ENCODE measurements around the gene SEC23A.
"Not testable (repeated sequence)": the region's sequence is repeated elsewhere in the genome, so short reads cannot be mapped to it uniquely, and the experiment has no call there.

The SEC23A gene

GRCh38 chr14:39102969-39103957 lies at the start of gene SEC23A:
SEC23A (minus strand) TSS chr14:39103235; CDS start chr14:39096118, 7,117 bp downstream.
- DNase-seq (peak; percentile 86), ATAC-seq (peak; percentile 97)
- Mint-ChIP-seq H3K27ac (peak within 1 kb of the TSS; percentile 94), H3K27me3 (no peaks in the 10 kb centered on the region), H3K4me3 (peak within 1 kb of the TSS; percentile 93), H3K36me3 (ENCODE audit: low read depth) (peaks cover 3% of the 10 kb centered on the region), H3K4me1 (peaks cover 43% of the 10 kb centered on the region), H3K9me3 (no peaks in the 10 kb centered on the region)

- H3K4me3 Mint-ChIP-seq: no peak overlapping the region
- peaks cover 32% of the 10 kb centered on the region for H3K36me3 Mint-ChIP-seq (ENCODE audit: low read depth)
- no peaks in the 10 kb centered on the region for H3K27me3 Mint-ChIP-seq
- no peaks in the 10 kb centered on the region for H3K4me1 Mint-ChIP-seq
- H3K9me3 Mint-ChIP-seq: peaks cover 10% of the 10 kb centered on the region
- ATAC-seq (no peak), DNase-seq (no peak)
- H3K27ac Mint-ChIP-seq: no peak overlapping the region
Measured at GRCh38 chr14:39145266-39145966, 42.4 kb upstream of the SEC23A start.

- ATAC-seq, H3K27ac Mint-ChIP-seq, H3K4me1 Mint-ChIP-seq, DNase-seq, H3K27me3 Mint-ChIP-seq, H3K4me3 Mint-ChIP-seq: not testable (repeated sequence)
- Mint-ChIP-seq H3K36me3 (ENCODE audit: low read depth) (peaks cover 36% of the 10 kb centered on the region), H3K9me3 (peaks cover 10% of the 10 kb centered on the region)
Measured at GRCh38 chr14:39143226-39143625, 40.2 kb upstream of the SEC23A start.

- not testable (repeated sequence) for ATAC-seq, H3K4me1 Mint-ChIP-seq, H3K27me3 Mint-ChIP-seq, H3K4me3 Mint-ChIP-seq, DNase-seq, H3K27ac Mint-ChIP-seq
- H3K9me3 Mint-ChIP-seq: peaks cover 10% of the 10 kb centered on the region
- H3K36me3 Mint-ChIP-seq (ENCODE audit: low read depth): peaks cover 31% of the 10 kb centered on the region
Measured at GRCh38 chr14:39141623-39142022, 38.6 kb upstream of the SEC23A start.

- peaks cover 2% of the 10 kb centered on the region for H3K4me1 Mint-ChIP-seq
- DNase-seq (no peak), ATAC-seq (no peak)
- H3K9me3 Mint-ChIP-seq: peaks cover 10% of the 10 kb centered on the region
- no peak overlapping the region for H3K4me3 Mint-ChIP-seq
- peaks cover 35% of the 10 kb centered on the region for H3K36me3 Mint-ChIP-seq (ENCODE audit: low read depth)
- no peak overlapping the region for H3K27ac Mint-ChIP-seq
- H3K27me3 Mint-ChIP-seq: no peaks in the 10 kb centered on the region
Measured at GRCh38 chr14:39140170-39140569, 37.1 kb upstream of the SEC23A start.

GRCh38 chr14:39138440-39138839 lies 35.4 kb upstream of the SEC23A start:
- ATAC-seq (no peak), DNase-seq (no peak)
- no peak overlapping the region for H3K4me3 Mint-ChIP-seq
- H3K9me3 Mint-ChIP-seq: peaks cover 10% of the 10 kb centered on the region
- H3K36me3 Mint-ChIP-seq (ENCODE audit: low read depth): peaks cover 41% of the 10 kb centered on the region
- peaks cover 2% of the 10 kb centered on the region for H3K4me1 Mint-ChIP-seq
- no peaks in the 10 kb centered on the region for H3K27me3 Mint-ChIP-seq
- no peak overlapping the region for H3K27ac Mint-ChIP-seq

GRCh38 chr14:39137835-39138234 lies 34.8 kb upstream of the SEC23A start:
- H3K9me3 Mint-ChIP-seq, H3K27me3 Mint-ChIP-seq, DNase-seq, H3K4me1 Mint-ChIP-seq, ATAC-seq, H3K4me3 Mint-ChIP-seq: not testable (repeated sequence)
- Mint-ChIP-seq H3K27ac (peak overlapping the region; percentile 10), H3K36me3 (ENCODE audit: low read depth) (peaks cover 40% of the 10 kb centered on the region)

GRCh38 chr14:39122330-39123138 lies 19.5 kb upstream of the SEC23A start:
- H3K4me3 Mint-ChIP-seq: no peak overlapping the region
- DNase-seq (no peak), ATAC-seq (no peak)
- no peak overlapping the region for H3K27ac Mint-ChIP-seq
- peaks cover 29% of the 10 kb centered on the region for H3K36me3 Mint-ChIP-seq (ENCODE audit: low read depth)
- no peaks in the 10 kb centered on the region for H3K27me3 Mint-ChIP-seq
- no peaks in the 10 kb centered on the region for H3K9me3 Mint-ChIP-seq
- no peaks in the 10 kb centered on the region for H3K4me1 Mint-ChIP-seq

- Mint-ChIP-seq H3K9me3 (no peaks in the 10 kb centered on the region), H3K4me3 (peak within 1 kb of the TSS; percentile 91), H3K4me1 (peaks cover 33% of the 10 kb centered on the region), H3K27me3 (no peaks in the 10 kb centered on the region), H3K36me3 (ENCODE audit: low read depth) (peaks cover 15% of the 10 kb centered on the region), H3K27ac (peak within 1 kb of the TSS; percentile 93)
- peak; percentile 98 for ATAC-seq
- peak; percentile 94 for DNase-seq
Measured at GRCh38 chr14:39114073-39114838, 11.2 kb upstream of the SEC23A start, which contains the start of gene GEMIN2. GEMIN2 (plus strand) TSS chr14:39114323; CDS start chr14:39114339, 16 bp downstream.

GRCh38 chr14:39113685-39114072 lies 10.6 kb upstream of the SEC23A start:
- H3K36me3 Mint-ChIP-seq (ENCODE audit: low read depth): peaks cover 12% of the 10 kb centered on the region
- H3K27me3 Mint-ChIP-seq: no peaks in the 10 kb centered on the region
- H3K4me3 Mint-ChIP-seq: peak overlapping the region; percentile 91
- H3K4me1 Mint-ChIP-seq: peaks cover 33% of the 10 kb centered on the region
- ATAC-seq (no peak), DNase-seq (no peak)
- H3K27ac Mint-ChIP-seq: peak overlapping the region; percentile 93
- no peaks in the 10 kb centered on the region for H3K9me3 Mint-ChIP-seq

GRCh38 chr14:39109893-39110715 lies 7.1 kb upstream of the SEC23A start:
- Mint-ChIP-seq H3K27ac (no peak overlapping the region), H3K4me3 (no peak overlapping the region)
- ATAC-seq: no peak

GRCh38 chr14:39108791-39109190 lies 5.8 kb upstream of the SEC23A start:
- H3K36me3 Mint-ChIP-seq (ENCODE audit: low read depth): no peaks in the 10 kb centered on the region
- H3K4me3 Mint-ChIP-seq: no peak overlapping the region

More at GRCh38 chr14:39109893-39110715, 7.1 kb upstream of the SEC23A start:
- no peak for DNase-seq
- Mint-ChIP-seq H3K27me3 (no peaks in the 10 kb centered on the region), H3K9me3 (no peaks in the 10 kb centered on the region), H3K4me1 (peaks cover 24% of the 10 kb centered on the region), H3K36me3 (ENCODE audit: low read depth) (peaks cover 7% of the 10 kb centered on the region)

GRCh38 chr14:39107591-39107996 lies 4.6 kb upstream of the SEC23A start:
- H3K4me3 Mint-ChIP-seq: no peak overlapping the region
- DNase-seq: no peak
- H3K27me3 Mint-ChIP-seq: no peaks in the 10 kb centered on the region
- no peaks in the 10 kb centered on the region for H3K9me3 Mint-ChIP-seq
- H3K36me3 Mint-ChIP-seq (ENCODE audit: low read depth): no peaks in the 10 kb centered on the region
- ATAC-seq: no peak
- H3K27ac Mint-ChIP-seq: no peak overlapping the region
- peaks cover 19% of the 10 kb centered on the region for H3K4me1 Mint-ChIP-seq

More at GRCh38 chr14:39108791-39109190, 5.8 kb upstream of the SEC23A start:
- Mint-ChIP-seq H3K27me3 (no peaks in the 10 kb centered on the region), H3K4me1 (peaks cover 21% of the 10 kb centered on the region), H3K9me3 (no peaks in the 10 kb centered on the region), H3K27ac (no peak overlapping the region)
- ATAC-seq (no peak), DNase-seq (no peak)
